Activated gamma-delta T cell (primary cell): ENCODE results near the gene SMYD3.

ENCODE experiments used
- DNase-seq: peaks from one replicate; lab custom pipeline; 2025; lab: John Stamatoyannopoulos, UW

Gene SMYD3

GRCh38 chr1:246470585-246470984 lies 36.5 kb downstream of the SMYD3 start:
- no peak for DNase-seq

GRCh38 chr1:246462986-246463385 lies 44.1 kb downstream of the SMYD3 start:
- no peak for DNase-seq

GRCh38 chr1:246460406-246460805 lies 46.7 kb downstream of the SMYD3 start:
- DNase-seq, result no peak

GRCh38 chr1:246459221-246459620 lies 47.9 kb downstream of the SMYD3 start:
- DNase-seq, result no peak

- DNase-seq, result no peak
Observed at GRCh38 chr1:246455476-246455875, 51.6 kb downstream of the SMYD3 start.

- DNase-seq, result no peak
Observed at GRCh38 chr1:246454655-246455054, 52.4 kb downstream of the SMYD3 start.

GRCh38 chr1:246450611-246451251 lies 56.3 kb downstream of the SMYD3 start:
- no peak for DNase-seq

- no peak for DNase-seq
Observed at GRCh38 chr1:246448373-246448772, 58.7 kb downstream of the SMYD3 start.

- no peak for DNase-seq
Observed at GRCh38 chr1:246447501-246447900, 59.6 kb downstream of the SMYD3 start.

- DNase-seq, result no peak
Observed at GRCh38 chr1:246445503-246445902, 61.6 kb downstream of the SMYD3 start.

GRCh38 chr1:246444617-246445016 lies 62.5 kb downstream of the SMYD3 start:
- DNase-seq, result no peak

GRCh38 chr1:246437961-246438360 lies 69.1 kb downstream of the SMYD3 start:
- DNase-seq, result no peak

GRCh38 chr1:246435421-246436041 lies 71.5 kb downstream of the SMYD3 start:
- no peak for DNase-seq

- DNase-seq, result no peak
Observed at GRCh38 chr1:246434335-246434734, 72.7 kb downstream of the SMYD3 start.

- no peak for DNase-seq
Observed at GRCh38 chr1:246428542-246429308, 78.4 kb downstream of the SMYD3 start.

- DNase-seq, result no peak
Observed at GRCh38 chr1:246427611-246428010, 79.5 kb downstream of the SMYD3 start.

GRCh38 chr1:246425895-246426294 lies 81.2 kb downstream of the SMYD3 start:
- DNase-seq, result no peak

GRCh38 chr1:246425139-246425794 lies 81.8 kb downstream of the SMYD3 start:
- DNase-seq, result no peak

GRCh38 chr1:246420300-246420699 lies 86.8 kb downstream of the SMYD3 start:
- no peak for DNase-seq

- no peak for DNase-seq
Observed at GRCh38 chr1:246418565-246419312, 88.3 kb downstream of the SMYD3 start.

GRCh38 chr1:246417813-246418564 lies 89.1 kb downstream of the SMYD3 start:
- no peak for DNase-seq
